Heart left ventricle (tissue), 13 donors: Measurements from ENCODE around the gene PPP1R12B.

Experiments used
- POLR2A ChIP-seq, 2 donors: fragments of 450-650 bp; IDR thresholded peaks; one replicate each; pipeline ENCODE4 v1.6.1; 2017; ENCODE audit warnings: antibody characterized with exemption in 2 of 2, mild to moderate bottlenecking in 2 of 2, moderate library complexity in 2 of 2
- TF ChIP-seq, protein P1 (sequence below), 12 donors: fragments of 200-600 bp; sonication (generic) in 4 of 12; IDR thresholded peaks; one replicate each; pipeline versions ENCODE4 v1.5.0 to v1.8.0; 2018 to 2022; ENCODE audit warnings: antibody characterized with exemption in 12 of 12, mild to moderate bottlenecking in 5 of 12
- donor health status: ischemic (EF 13 %, LVEDD 7.1; RV severe dilation, severe dysfunction).
- donor health status: DM: no; HTN: yes; CAD: no.
- donor health status: DM: no; HTN: no; CAD: no.
- donor health status: ischemic (EF 25% LVEDD 6.9; RV normal size, moderate dysfunction).
- donor health status: ischemic (EF 25% LVEDD 5.7; RV mildly dilated, moderate dysfunction).
- donor health status: ischemic (EF 35%, LVEDD 5.7; RV mildly dilated, moderate dysfunction).
- donor health status: nonischemic (EF 11% LVEDD 7.7; RV severe dilation, severe dysfunction).
- donor health status: DM: yes; HTN: yes; CAD: no.
- donor health status: PGD.
- donor health status: ischemic (EF 29% LVEDD 5.4; RV normal size, mild dysfunction).
- donor health status: nonischemic (EF 23%, LVEDD 6.1; RV moderate dilation, normal function).

DNA sequence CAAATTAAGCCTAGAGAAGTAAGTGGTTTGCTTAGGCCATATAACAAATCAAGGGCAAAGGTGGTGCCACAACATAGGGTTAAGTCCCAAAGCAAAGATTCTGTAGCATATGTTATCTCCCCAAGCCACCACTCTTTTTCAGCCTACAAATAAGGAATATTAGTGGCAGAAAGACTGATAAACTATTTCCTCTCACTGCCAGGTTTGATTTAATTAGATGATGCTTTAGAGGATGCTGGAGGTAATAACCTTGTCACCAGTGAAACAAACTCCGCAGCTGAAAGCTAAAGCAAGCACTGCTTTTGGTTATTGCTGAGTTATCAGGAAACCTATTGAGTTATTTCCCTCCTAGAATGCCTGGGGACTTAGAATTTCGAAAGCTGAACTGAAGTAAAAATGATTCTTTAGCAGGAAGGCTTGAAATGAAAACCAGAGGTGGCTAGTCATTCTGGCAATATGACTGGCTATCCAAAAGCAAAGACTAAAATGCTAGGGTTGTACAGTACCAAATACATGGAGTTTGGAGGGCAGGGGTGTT lies 216.5 kb downstream of the PPP1R12B start:
- TF ChIP-seq, protein P1, sequence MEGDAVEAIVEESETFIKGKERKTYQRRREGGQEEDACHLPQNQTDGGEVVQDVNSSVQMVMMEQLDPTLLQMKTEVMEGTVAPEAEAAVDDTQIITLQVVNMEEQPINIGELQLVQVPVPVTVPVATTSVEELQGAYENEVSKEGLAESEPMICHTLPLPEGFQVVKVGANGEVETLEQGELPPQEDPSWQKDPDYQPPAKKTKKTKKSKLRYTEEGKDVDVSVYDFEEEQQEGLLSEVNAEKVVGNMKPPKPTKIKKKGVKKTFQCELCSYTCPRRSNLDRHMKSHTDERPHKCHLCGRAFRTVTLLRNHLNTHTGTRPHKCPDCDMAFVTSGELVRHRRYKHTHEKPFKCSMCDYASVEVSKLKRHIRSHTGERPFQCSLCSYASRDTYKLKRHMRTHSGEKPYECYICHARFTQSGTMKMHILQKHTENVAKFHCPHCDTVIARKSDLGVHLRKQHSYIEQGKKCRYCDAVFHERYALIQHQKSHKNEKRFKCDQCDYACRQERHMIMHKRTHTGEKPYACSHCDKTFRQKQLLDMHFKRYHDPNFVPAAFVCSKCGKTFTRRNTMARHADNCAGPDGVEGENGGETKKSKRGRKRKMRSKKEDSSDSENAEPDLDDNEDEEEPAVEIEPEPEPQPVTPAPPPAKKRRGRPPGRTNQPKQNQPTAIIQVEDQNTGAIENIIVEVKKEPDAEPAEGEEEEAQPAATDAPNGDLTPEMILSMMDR (IDR thresholded peaks at IDR 0.05) = no peak
- no peak for TF ChIP-seq POLR2A (IDR thresholded peaks at IDR 0.05)
